ENCODE data around the gene MSH5. TPM values are rescaled to one million over a fixed set of nuclear protein-coding genes. Genes with fewer than 3 reads are reported as not detected.

Gene MSH5
- total and polyA plus RNA-seq, 8 donors: 2.2 to 17.4 (median 6.4) TPM

DNA sequence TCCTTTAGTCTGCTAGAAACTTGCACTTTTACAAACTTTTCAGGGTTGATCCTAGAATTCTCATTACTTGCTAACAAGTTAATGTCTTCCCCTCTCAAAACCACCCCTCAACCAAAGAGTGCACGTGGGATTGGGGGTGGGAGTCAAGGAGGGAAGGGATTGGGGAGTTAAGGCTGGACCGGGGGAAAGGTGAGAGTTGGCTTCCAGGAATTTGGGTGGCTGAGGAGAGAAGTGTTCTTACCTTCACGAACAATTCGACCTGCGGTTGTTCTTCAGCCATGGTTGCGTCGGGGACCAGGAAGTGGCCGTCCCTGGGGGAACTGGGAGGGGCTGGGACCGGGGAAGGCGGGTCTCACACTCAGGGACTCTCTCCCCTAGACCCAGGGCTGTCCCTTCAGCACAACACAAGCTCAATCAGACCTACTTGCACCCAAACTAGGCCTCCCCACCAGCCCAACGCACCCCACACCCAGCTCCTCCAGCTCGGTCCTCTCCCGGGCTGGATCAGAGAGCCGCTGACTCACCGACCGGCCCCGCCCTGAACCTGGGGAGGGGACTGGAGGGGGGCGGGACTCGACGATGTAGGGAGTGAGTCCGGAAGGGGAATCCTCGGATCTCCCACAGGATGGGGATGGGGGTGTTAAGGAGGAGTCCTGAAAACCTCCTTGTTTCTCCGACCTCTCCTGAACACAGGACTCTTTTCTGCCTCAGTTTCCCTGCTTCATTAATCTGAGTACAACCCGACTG, 3.6 kb upstream of the MSH5 start, which contains the start of gene CLIC1:
Gene CLIC1 (minus strand): TSS at position 510 of the 747 bp plus-strand sequence. CDS start 230 bp downstream, at position 280.
- intact Hi-C loops (cut with DNase I): no loop called here
- ATAC-seq (peak; percentile 62 to 68 (median 66)), DNase-seq (peak; percentile 77 to 92 (median 87)), FAIRE-seq (no peak)
- H3K4me1 ChIP-seq: peaks cover 22 to 33% (median 30%) of the 10 kb centered on the region in 3 donors
- peaks cover 0 to 21% (median 17%) of the 10 kb centered on the region in 3 donors for H3K36me3 ChIP-seq
- H3K4me3 ChIP-seq: peak within 1 kb of the TSS; percentile 34 to 69 (median 52)
- 0 to 1% methylated on average over 23 to 24 of the region's 24 CpGs for WGBS, 2 donors
- TF ChIP-seq, protein P1, sequence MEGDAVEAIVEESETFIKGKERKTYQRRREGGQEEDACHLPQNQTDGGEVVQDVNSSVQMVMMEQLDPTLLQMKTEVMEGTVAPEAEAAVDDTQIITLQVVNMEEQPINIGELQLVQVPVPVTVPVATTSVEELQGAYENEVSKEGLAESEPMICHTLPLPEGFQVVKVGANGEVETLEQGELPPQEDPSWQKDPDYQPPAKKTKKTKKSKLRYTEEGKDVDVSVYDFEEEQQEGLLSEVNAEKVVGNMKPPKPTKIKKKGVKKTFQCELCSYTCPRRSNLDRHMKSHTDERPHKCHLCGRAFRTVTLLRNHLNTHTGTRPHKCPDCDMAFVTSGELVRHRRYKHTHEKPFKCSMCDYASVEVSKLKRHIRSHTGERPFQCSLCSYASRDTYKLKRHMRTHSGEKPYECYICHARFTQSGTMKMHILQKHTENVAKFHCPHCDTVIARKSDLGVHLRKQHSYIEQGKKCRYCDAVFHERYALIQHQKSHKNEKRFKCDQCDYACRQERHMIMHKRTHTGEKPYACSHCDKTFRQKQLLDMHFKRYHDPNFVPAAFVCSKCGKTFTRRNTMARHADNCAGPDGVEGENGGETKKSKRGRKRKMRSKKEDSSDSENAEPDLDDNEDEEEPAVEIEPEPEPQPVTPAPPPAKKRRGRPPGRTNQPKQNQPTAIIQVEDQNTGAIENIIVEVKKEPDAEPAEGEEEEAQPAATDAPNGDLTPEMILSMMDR (IDR thresholded peaks at IDR 0.05): no peak
- H3K27ac ChIP-seq: peak within 1 kb of the TSS; percentile 76 to 92 (median 86)
- no peaks in the 10 kb centered on the region for H3K27me3 ChIP-seq
- no peaks in the 10 kb centered on the region for H3K9me3 ChIP-seq

DNA sequence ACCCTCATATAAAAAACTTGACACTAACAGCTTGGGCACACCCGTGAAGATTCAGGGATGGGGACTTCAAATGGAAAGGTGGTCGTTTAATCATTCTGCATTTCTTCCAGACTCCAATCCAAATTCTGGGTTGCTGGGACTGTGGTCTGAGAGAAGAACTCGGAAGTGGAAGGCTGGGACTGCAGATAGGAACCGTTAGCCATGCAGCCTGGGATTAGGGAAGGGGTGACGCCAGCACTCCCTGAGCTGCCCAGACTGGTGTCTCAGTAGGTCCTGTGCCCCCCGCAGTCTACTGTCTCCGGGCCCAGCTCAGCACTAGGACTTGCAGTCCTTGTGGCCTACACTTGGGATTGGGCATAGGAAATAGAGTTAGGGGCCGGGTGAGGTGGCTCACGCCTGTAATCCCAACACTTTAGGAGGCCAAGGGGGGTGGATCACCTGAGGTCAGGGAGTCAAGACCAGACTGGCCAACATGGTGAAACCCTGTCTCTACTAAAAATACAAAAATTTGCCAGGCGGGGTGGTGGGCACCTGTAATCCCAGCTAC, 3.0 kb upstream of the MSH5 start:
- Histone ChIP-seq H3K4me3 (peak overlapping the region in 2 of 4 donors; percentile 62 to 69), H3K27me3 (no peaks in the 10 kb centered on the region), H3K4me1 (peaks cover 22 to 33% (median 30%) of the 10 kb centered on the region in 3 donors), H3K9me3 (no peaks in the 10 kb centered on the region), H3K36me3 (peaks cover 0 to 17% (median 15%) of the 10 kb centered on the region in 3 donors), H3K27ac (peak overlapping the region; percentile 70 to 92 (median 82))
- 37 to 44% methylated on average over 10 of the region's 10 CpGs for WGBS, 2 donors
- FAIRE-seq: no peak
- peak in 1 of 6 donors; percentile 45 for DNase-seq
- TF ChIP-seq, protein P1 (IDR thresholded peaks at IDR 0.05): no peak
- no peak for ATAC-seq
- intact Hi-C loops (cut with DNase I): no loop called here

DNA sequence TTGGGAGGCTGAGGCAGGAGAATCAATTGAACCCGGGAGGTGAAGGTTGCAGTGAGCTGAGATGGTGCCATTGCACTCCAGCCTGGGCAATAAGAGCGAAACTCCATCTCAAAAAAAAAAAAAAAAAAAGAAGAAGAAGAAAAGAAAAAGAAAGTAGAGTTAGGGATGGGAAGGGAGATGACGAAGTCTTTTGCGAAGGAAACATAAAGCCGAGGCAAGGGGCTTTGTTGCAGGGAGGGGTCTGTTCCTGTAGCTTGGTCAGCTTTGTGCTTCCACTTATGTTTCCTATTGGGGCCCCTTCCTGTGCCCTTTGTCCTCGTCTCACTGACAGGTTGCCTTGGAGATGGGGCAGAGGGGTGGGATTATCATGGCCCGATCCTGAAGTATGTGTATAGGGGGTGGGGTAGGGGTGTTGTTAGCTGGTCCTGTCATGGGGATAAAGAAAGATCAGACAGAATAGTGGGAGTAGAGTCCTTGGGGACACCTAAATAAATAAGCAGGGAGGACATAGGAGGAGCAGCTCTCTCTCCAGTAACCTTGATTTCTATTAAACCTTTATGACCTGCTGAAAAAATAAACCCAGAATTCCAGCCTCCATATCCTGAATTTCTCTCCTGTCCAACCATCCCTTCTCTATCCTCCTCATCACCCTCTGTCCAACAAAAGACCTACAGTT, 2.4 kb upstream of the MSH5 start:
- peaks cover 0 to 11% (median 10%) of the 10 kb centered on the region in 3 donors for H3K36me3 ChIP-seq
- peaks cover 22 to 33% (median 30%) of the 10 kb centered on the region in 3 donors for H3K4me1 ChIP-seq
- H3K27ac ChIP-seq: peak overlapping the region; percentile 58 to 92 (median 86)
- intact Hi-C loops (cut with DNase I): no loop called here
- ATAC-seq: no peak
- peak overlapping the region in 1 of 4 donors; percentile 62 for H3K4me3 ChIP-seq
- no peaks in the 10 kb centered on the region for H3K9me3 ChIP-seq
- H3K27me3 ChIP-seq: no peaks in the 10 kb centered on the region
- DNase-seq: no peak
- no peak for FAIRE-seq
- 49 to 50% methylated on average over 7 of the region's 7 CpGs for WGBS, 2 donors
- TF ChIP-seq, protein P1 (IDR thresholded peaks at IDR 0.05): no peak

DNA sequence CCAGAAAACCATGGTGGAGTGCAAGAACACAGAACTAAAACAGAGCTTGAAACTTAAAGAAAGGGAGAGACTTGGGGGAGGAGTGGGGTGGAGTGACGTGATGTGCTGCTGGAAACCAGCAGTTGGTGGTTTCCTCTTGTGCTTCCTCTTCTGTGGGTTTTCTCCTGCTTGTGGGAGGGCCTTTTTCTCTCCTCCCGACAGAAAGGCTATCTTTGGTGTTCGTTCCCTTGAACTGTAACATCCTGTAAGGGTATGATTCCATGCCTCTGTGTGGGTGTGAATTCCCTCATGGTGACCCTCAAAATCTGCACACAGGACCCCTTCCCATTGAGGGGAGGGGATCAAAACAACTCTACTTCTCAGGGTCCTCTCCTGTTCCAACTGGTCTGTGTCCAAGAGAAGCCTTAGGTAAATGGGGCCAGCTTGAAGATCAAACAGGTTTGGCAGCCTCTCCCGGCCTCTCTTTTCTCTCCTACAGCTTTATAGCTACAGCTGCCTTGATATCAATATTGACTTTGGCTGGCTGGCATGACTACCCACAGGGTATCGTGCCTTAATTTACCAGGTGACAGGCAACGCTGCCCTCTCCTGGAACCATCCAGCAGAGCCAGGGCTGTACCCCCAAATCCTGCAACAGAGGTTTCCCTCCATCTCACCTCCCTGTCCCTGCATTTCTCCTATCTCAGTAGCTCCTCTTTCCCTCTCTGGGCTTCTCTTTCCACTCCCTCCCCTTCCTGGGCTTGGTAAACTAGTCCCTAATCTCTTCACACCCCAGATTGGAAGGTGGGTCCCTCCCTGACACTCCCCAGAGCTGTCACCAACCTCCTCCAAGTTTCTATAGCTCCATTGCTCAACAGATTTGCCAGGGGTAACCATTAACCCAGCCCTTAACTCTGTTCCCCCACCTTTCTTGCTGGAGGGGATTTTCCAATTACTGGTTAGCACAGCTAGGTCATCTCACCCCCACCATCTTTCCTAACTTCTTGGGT, 1.5 kb upstream of the MSH5 start:
- intact Hi-C loops (cut with DNase I): no loop called here
- DNase-seq (peak in 4 of 6 donors; percentile 52 to 80 (median 55)), FAIRE-seq (no peak), ATAC-seq (peak in 3 of 4 donors; percentile 29 to 38 (median 30))
- 2 to 6% methylated on average over 6 of the region's 6 CpGs for WGBS, 2 donors
- H3K9me3 ChIP-seq: no peaks in the 10 kb centered on the region
- H3K4me3 ChIP-seq: no peak overlapping the region
- TF ChIP-seq, protein P1 (IDR thresholded peaks at IDR 0.05): no peak
- peaks cover 0 to 4% (median 2%) of the 10 kb centered on the region in 3 donors for H3K36me3 ChIP-seq
- peaks cover 22 to 33% (median 30%) of the 10 kb centered on the region in 3 donors for H3K4me1 ChIP-seq
- peak overlapping the region; percentile 58 to 92 (median 86) for H3K27ac ChIP-seq
- H3K27me3 ChIP-seq: no peaks in the 10 kb centered on the region
